ENCODE results near the gene PAPPA2. TPM values are rescaled to one million over a fixed set of nuclear protein-coding genes. Genes with fewer than 3 reads are reported as not detected.
"Not testable (repeated sequence)": the region's sequence is repeated elsewhere in the genome, so short reads cannot be mapped to it uniquely, and the experiment has no call there.

The PAPPA2 gene
- total RNA-seq, 2 experiments from 2014 or later, result 0.19 to 0.37 TPM

DNA sequence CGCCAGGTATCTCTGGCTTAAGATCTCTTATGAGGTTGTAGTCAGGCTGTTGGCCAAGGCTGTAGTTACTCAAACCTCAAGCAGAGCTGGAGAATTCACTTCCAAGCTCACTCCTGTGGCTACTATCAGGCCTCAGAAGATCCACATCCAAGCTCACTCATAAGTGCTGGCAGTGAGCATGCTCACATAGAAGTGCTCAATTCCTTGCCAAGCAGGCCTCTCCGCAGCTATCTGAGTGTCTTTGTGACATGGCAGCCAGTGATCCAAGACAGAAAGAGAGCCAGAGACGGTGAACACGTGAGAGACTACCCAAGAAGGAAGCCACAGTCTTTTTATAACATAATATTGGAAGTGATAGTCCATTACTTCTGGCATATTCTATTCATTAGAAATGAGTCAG, 278.2 kb downstream of the PAPPA2 start:
- intact Hi-C loops (cut with micrococcal nuclease), result no loop called here
- H3K9me3 Mint-ChIP-seq, result peaks cover 5% of the 10 kb centered on the region
- no peaks in the 10 kb centered on the region for H3K4me1 Mint-ChIP-seq (ENCODE audit: low read depth)
- peaks cover 3% of the 10 kb centered on the region for H3K27me3 Mint-ChIP-seq (ENCODE audit: low read depth)
- no peak overlapping the region for H3K27ac Mint-ChIP-seq
- CTCF ChIA-PET, result no interaction called here
- DNase-seq, result no peak
- H3K4me3 Mint-ChIP-seq, result no peak overlapping the region
- H3K36me3 Mint-ChIP-seq (ENCODE audit: low read depth), result no peaks in the 10 kb centered on the region

DNA sequence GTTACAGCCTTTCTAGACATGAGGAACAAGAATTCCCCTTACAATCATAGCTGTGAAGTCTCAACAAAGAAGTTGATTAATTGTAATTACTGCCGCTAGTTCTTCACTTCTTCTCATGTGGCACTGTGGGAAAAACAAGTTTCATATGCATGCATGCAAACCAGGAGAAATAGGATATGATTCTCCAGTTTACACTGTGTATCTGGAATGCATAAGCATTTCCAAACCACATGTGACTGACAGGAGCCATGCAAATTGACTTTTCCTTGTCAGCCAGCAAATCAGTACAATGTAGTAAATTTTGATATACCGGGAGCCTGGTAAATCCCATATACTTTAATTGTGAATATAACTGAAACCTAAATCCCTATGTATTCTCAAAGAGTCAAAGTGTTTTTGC, 279.3 kb downstream of the PAPPA2 start:
- no peak for DNase-seq
- CTCF ChIA-PET, result no interaction called here
- Mint-ChIP-seq H3K4me3 (no peak overlapping the region), H3K27me3 (ENCODE audit: low read depth) (peaks cover 3% of the 10 kb centered on the region), H3K4me1 (ENCODE audit: low read depth) (no peaks in the 10 kb centered on the region), H3K9me3 (peaks cover 5% of the 10 kb centered on the region), H3K27ac (no peak overlapping the region), H3K36me3 (ENCODE audit: low read depth) (no peaks in the 10 kb centered on the region)
- intact Hi-C loops (cut with micrococcal nuclease), result no loop called here

DNA sequence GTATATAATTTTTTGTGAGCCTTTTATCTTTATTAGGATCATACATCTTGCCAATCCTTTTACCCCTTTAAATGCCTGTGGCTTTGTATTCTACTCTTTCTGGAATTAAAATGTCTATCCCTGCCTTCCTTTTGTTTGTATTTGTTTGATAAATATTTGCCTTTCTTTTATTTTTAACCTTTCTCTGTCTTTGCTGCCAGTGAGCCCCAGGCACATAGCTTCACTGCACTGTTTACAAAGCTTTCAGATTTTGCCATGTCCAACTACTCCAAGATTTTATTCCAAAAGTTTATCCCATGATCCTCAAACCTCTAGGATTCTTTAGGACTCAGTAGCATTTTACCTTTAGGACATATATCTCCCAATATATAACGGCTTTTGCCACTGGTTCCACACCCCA, 281.2 kb downstream of the PAPPA2 start:
- H3K9me3 Mint-ChIP-seq, result peaks cover 5% of the 10 kb centered on the region
- H3K4me3 Mint-ChIP-seq, result no peak overlapping the region
- H3K36me3 Mint-ChIP-seq (ENCODE audit: low read depth), result no peaks in the 10 kb centered on the region
- intact Hi-C loops (cut with micrococcal nuclease), result no loop called here
- no peaks in the 10 kb centered on the region for H3K4me1 Mint-ChIP-seq (ENCODE audit: low read depth)
- H3K27ac Mint-ChIP-seq, result no peak overlapping the region
- DNase-seq, result no peak
- CTCF ChIA-PET, result no interaction called here
- peaks cover 3% of the 10 kb centered on the region for H3K27me3 Mint-ChIP-seq (ENCODE audit: low read depth)

DNA sequence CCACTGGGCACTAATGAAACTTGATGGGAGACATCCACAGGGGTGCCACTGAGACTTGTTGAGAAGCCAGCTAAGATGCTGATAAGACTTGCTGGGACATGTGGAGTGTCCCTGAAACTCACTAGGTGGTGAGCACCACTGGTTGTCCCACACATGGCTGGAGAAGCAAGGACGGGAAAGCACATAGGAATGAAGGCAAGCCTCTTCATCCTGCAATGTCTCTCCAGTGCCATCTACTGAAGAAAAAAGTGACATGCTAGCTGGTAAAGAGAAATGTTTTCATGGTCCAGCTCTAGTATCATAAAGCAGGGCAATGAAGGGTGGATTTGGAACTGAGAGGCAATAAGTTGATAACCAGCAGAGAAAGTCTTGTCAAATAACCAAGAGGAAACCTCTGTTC, 283.0 kb downstream of the PAPPA2 start:
- CTCF ChIA-PET, result no interaction called here
- no peak for DNase-seq
- Mint-ChIP-seq H3K27me3 (ENCODE audit: low read depth) (peaks cover 2% of the 10 kb centered on the region), H3K36me3 (ENCODE audit: low read depth) (no peaks in the 10 kb centered on the region), H3K27ac (no peak overlapping the region), H3K4me1 (ENCODE audit: low read depth) (no peaks in the 10 kb centered on the region), H3K4me3 (no peak overlapping the region), H3K9me3 (peaks cover 5% of the 10 kb centered on the region)
- intact Hi-C loops (cut with micrococcal nuclease), result no loop called here

- no peak for DNase-seq
- H3K9me3 Mint-ChIP-seq, result peaks cover 2% of the 10 kb centered on the region
- no peaks in the 10 kb centered on the region for H3K4me1 Mint-ChIP-seq (ENCODE audit: low read depth)
- H3K27me3 Mint-ChIP-seq (ENCODE audit: low read depth), result peaks cover 2% of the 10 kb centered on the region
- H3K36me3 Mint-ChIP-seq (ENCODE audit: low read depth), result no peaks in the 10 kb centered on the region
- CTCF ChIA-PET, result no interaction called here
- H3K27ac Mint-ChIP-seq, result no peak overlapping the region
- intact Hi-C loops (cut with micrococcal nuclease), result no loop called here
- H3K4me3 Mint-ChIP-seq, result no peak overlapping the region
Measured at GRCh38 chr1:176752505-176752904, 289.5 kb downstream of the PAPPA2 start.

DNA sequence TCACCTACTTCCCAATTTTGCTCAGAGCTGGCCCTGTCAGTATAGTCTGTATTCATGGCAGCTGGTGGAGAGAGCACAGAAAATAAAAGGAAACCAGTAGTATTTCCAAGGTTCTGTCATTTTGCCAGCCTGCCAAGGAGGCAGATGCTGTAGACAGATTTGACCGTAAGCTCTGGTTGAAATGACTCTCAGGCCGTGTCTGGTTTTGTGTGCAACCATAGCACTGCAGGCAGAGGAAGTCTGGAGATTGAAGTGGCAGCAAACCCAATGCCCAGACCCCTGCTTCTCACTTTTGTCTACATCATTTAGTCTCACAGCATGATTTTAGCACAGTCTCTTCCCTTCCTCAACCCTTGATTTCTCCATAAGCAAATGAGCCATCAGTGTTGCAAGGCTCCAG, 291.7 kb downstream of the PAPPA2 start:
- no peak for DNase-seq
- Mint-ChIP-seq H3K27ac (no peak overlapping the region), H3K9me3 (peaks cover 2% of the 10 kb centered on the region), H3K27me3 (ENCODE audit: low read depth) (no peaks in the 10 kb centered on the region), H3K4me3 (no peak overlapping the region), H3K36me3 (ENCODE audit: low read depth) (no peaks in the 10 kb centered on the region), H3K4me1 (ENCODE audit: low read depth) (no peaks in the 10 kb centered on the region)
- intact Hi-C loops (cut with micrococcal nuclease), result no loop called here
- CTCF ChIA-PET, result no interaction called here

DNA sequence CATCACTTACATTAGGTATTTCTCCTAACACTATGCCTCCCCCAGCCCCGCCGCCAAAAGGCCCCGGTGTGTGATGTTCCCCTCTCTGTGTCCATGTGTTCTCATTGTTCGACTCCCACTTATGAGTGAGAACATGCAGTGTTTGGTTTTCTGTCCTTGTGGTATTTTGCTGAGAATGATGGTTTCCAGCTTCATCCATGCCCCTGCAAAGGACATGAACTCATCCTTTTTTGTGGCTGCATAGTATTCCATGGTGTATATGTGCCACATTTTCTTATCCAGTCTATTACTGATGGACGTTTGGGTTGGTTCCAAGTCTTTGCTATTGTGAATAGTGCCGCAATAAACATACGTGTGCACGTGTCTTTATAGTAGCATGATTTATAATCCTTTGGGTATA, 293.8 kb downstream of the PAPPA2 start:
- H3K4me3 Mint-ChIP-seq; DNase-seq; intact Hi-C loops (cut with micrococcal nuclease); H3K4me1 Mint-ChIP-seq (ENCODE audit: low read depth); H3K27me3 Mint-ChIP-seq (ENCODE audit: low read depth); CTCF ChIA-PET; H3K27ac Mint-ChIP-seq; H3K9me3 Mint-ChIP-seq; H3K36me3 Mint-ChIP-seq (ENCODE audit: low read depth): not testable (repeated sequence)

DNA sequence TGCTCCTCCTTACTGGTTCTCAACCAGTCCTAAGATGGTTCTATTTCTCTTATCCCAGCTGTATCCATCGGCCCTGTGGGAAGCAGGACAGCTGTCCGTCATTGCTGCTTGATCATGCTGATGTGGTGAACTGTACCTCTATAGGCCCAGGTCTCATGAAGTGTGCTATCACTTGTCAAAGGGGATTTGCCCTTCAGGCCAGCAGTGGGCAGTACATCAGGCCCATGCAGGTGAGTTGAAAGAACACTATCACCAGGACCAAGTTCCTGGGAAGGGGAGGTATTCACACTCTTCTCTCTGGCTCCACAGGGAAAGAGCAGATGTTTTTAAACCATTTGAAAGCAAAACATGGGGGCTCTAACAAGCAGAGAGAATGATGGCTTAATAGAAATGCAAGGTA, 302.6 kb downstream of the PAPPA2 start:
- intact Hi-C loops (cut with micrococcal nuclease), result no loop called here
- Mint-ChIP-seq H3K36me3 (ENCODE audit: low read depth) (no peaks in the 10 kb centered on the region), H3K27me3 (ENCODE audit: low read depth) (peaks cover 5% of the 10 kb centered on the region), H3K27ac (no peak overlapping the region), H3K4me3 (no peak overlapping the region), H3K9me3 (no peaks in the 10 kb centered on the region), H3K4me1 (ENCODE audit: low read depth) (no peaks in the 10 kb centered on the region)
- CTCF ChIA-PET, result no interaction called here
- no peak for DNase-seq

DNA sequence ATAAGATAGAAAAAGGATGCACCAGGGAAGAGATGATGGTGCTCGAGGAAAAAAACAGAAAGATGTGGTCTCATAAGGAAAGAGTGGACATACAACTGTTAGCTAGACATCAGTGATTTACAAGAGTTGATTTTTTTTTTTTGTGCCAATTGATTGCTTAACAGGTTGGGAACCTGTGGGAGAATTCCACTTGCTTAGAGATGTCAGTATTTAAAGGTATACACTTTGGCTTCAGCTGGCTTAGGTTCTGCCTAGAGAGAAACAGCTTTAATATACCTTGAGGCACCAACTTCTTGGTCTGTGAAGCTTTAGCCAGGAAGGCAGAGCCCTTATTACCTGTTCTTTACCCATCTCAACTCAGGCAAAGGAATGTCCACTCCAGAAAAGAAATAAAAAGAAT, 303.8 kb downstream of the PAPPA2 start:
- Mint-ChIP-seq H3K27ac (no peak overlapping the region), H3K4me3 (no peak overlapping the region), H3K36me3 (ENCODE audit: low read depth) (no peaks in the 10 kb centered on the region), H3K4me1 (ENCODE audit: low read depth) (no peaks in the 10 kb centered on the region), H3K9me3 (no peaks in the 10 kb centered on the region), H3K27me3 (ENCODE audit: low read depth) (peaks cover 5% of the 10 kb centered on the region)
- CTCF ChIA-PET, result no interaction called here
- intact Hi-C loops (cut with micrococcal nuclease), result no loop called here
- DNase-seq, result no peak

GRCh38 chr1:176767714-176768136, 304.8 kb downstream of the PAPPA2 start:
- Mint-ChIP-seq H3K4me1 (ENCODE audit: low read depth) (no peaks in the 10 kb centered on the region), H3K36me3 (ENCODE audit: low read depth) (no peaks in the 10 kb centered on the region), H3K27ac (no peak overlapping the region), H3K4me3 (no peak overlapping the region), H3K27me3 (ENCODE audit: low read depth) (peaks cover 5% of the 10 kb centered on the region), H3K9me3 (no peaks in the 10 kb centered on the region)
- CTCF ChIA-PET, result no interaction called here
- no peak for DNase-seq
- intact Hi-C loops (cut with micrococcal nuclease), result no loop called here

- intact Hi-C loops (cut with micrococcal nuclease), result no loop called here
- Mint-ChIP-seq H3K27ac (no peak overlapping the region), H3K27me3 (ENCODE audit: low read depth) (peaks cover 5% of the 10 kb centered on the region), H3K4me3 (no peak overlapping the region), H3K4me1 (ENCODE audit: low read depth) (no peaks in the 10 kb centered on the region), H3K9me3 (no peaks in the 10 kb centered on the region), H3K36me3 (ENCODE audit: low read depth) (no peaks in the 10 kb centered on the region)
- DNase-seq, result no peak
- CTCF ChIA-PET, result interaction anchor here (0.8 kb wide), 1 partner anchor 10 kb away, joined by 4 read pairs; no protein-coding TSS in a partner anchor
Measured at GRCh38 chr1:176768532-176768931, 305.6 kb downstream of the PAPPA2 start.

DNA sequence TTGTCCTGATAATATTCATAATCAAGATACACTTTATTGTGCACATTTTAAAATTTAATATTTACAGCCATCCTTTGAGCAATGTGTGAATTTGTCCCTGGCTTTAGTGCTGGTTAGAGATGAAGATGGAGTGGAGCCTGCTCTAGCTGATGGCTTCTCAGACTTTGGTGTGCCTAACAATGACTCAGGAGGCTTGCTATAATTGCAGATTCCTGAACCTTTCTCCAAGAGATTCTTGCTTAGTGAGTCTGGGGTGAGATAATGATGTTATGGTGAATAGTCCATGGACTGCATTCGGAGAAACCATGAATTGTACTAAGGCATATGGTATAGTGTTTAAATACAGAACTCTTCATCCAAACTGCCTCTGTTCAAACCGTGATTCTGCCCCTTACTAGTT, 307.1 kb downstream of the PAPPA2 start:
- Mint-ChIP-seq H3K36me3 (ENCODE audit: low read depth) (no peaks in the 10 kb centered on the region), H3K9me3 (no peaks in the 10 kb centered on the region), H3K27ac (no peak overlapping the region), H3K4me3 (no peak overlapping the region), H3K27me3 (ENCODE audit: low read depth) (peaks cover 5% of the 10 kb centered on the region), H3K4me1 (ENCODE audit: low read depth) (no peaks in the 10 kb centered on the region)
- CTCF ChIA-PET, result no interaction called here
- no peak for DNase-seq
- intact Hi-C loops (cut with micrococcal nuclease), result no loop called here

GRCh38 chr1:176773038-176773437, 310.1 kb downstream of the PAPPA2 start:
- CTCF ChIA-PET, result no interaction called here

DNA sequence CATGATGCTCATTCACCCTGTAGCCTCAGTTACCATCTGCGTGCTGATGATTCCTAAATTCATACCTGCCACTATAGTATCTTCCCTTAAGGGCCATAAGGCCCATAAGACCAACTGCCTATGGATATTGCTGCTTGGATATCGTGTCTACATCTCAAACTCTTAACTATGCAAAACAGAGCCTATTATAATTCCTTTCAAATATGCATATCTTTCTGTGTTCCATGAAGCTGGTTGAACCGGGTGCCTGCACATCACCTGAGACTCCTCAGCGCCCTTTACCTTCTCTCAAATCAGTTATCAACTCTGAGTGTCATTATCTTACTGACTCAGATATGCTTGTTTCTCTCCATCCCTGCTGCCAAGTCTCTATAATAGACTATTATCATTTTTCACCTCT, 311.2 kb downstream of the PAPPA2 start:
- CTCF ChIA-PET, result no interaction called here
- H3K4me1 Mint-ChIP-seq (ENCODE audit: low read depth), result no peaks in the 10 kb centered on the region
- H3K36me3 Mint-ChIP-seq (ENCODE audit: low read depth), result no peaks in the 10 kb centered on the region
- no peak overlapping the region for H3K27ac Mint-ChIP-seq
- intact Hi-C loops (cut with micrococcal nuclease), result no loop called here
- no peak for DNase-seq
- H3K4me3 Mint-ChIP-seq, result no peak overlapping the region
- H3K9me3 Mint-ChIP-seq, result no peaks in the 10 kb centered on the region
- H3K27me3 Mint-ChIP-seq (ENCODE audit: low read depth), result peaks cover 3% of the 10 kb centered on the region

More at GRCh38 chr1:176773038-176773437, 310.1 kb downstream of the PAPPA2 start:
- peaks cover 3% of the 10 kb centered on the region for H3K27me3 Mint-ChIP-seq (ENCODE audit: low read depth)
- no peaks in the 10 kb centered on the region for H3K9me3 Mint-ChIP-seq
- H3K4me3 Mint-ChIP-seq, result no peak overlapping the region
- no peaks in the 10 kb centered on the region for H3K4me1 Mint-ChIP-seq (ENCODE audit: low read depth)
- intact Hi-C loops (cut with micrococcal nuclease), result no loop called here
- DNase-seq, result no peak
- no peak overlapping the region for H3K27ac Mint-ChIP-seq
- no peaks in the 10 kb centered on the region for H3K36me3 Mint-ChIP-seq (ENCODE audit: low read depth)

Measured in activated naive CD4-positive, alpha-beta T cell treated with anti-CD3 and anti-CD28 coated beads for 36 hours (primary cell).